Activated T-helper 1 cell treated with anti-CD3 and anti-CD28 coated beads, Interleukin-12 subunit alpha, Interleukin-12 subunit beta, Interleukin-2, Interleukin-4 antibody, amounts not matched to agents 30 ng/mL and 10 ng/mL and 1 ng/mL, durations not matched to agents 14 hours and 24 hours and 36 hours (primary cell): ENCODE results near the gene EI24. TPM values are rescaled to one million over a fixed set of nuclear protein-coding genes. Genes with fewer than 3 reads are reported as not detected.

Experiments used
- DNase-seq: peaks from one replicate; pipeline ENCODE4 v3.0.0; 2021; ENCODE audit warnings: low spot score
- H3K27ac Mint-ChIP-seq: one replicate; pipeline ENCODE4 v1.8.0; 2021; ENCODE audit warnings: mild to moderate bottlenecking, mixed read lengths
- H3K27me3 Mint-ChIP-seq: one replicate; pipeline ENCODE4 v1.8.0; 2022; ENCODE audit warnings: mild to moderate bottlenecking, moderate library complexity, mixed read lengths; ENCODE audit not compliant: insufficient read depth
- H3K36me3 Mint-ChIP-seq: one replicate; pipeline ENCODE4 v1.8.0; 2021; ENCODE audit warnings: low read depth, mixed read lengths
- H3K4me1 Mint-ChIP-seq: one replicate; pipeline ENCODE4 v1.8.0; 2021; ENCODE audit warnings: low read depth, mixed read lengths
- H3K4me3 Mint-ChIP-seq: one replicate; pipeline ENCODE4 v1.8.0; 2021; ENCODE audit warnings: mild to moderate bottlenecking, moderate library complexity, mixed read lengths
- H3K9me3 Mint-ChIP-seq: one replicate; pipeline ENCODE4 v1.8.0; 2021; ENCODE audit warnings: mixed read lengths
- intact Hi-C: fragments of 100-400 bp; cut with micrococcal nuclease; formaldehyde crosslinking; loops from one replicate; pipeline ENCODE4 v1.15.1; 2024
- total RNA-seq: library from RNA; stranded (reverse); gene quantifications from 2 replicates; pipeline ENCODE4 v1.2.3, GENCODE V29; 2022

EI24 gene
- total RNA-seq, 1 donor from 2014 or later = 62.4 TPM

DNA sequence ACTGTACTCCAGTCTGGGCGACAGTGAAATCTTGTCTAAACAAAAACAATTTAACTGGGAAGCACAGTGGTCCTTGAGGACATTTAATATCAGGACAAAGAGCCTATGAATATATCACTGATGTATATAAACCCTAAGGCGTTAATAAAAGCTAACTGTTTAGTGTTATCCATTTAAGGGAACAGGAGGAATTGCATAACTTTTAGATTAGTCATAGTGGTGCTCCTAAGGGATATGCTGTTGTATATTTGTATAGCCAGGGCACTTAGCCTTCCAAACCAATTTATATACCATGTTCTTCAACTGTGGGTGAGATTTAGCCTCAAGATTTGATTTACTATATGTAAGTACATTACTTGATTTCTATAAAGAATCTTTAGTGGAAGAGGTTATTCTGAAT, 52.7 kb downstream of the EI24 start:
- H3K27ac Mint-ChIP-seq = no peak overlapping the region
- intact Hi-C loops = no loop called here
- no peaks in the 10 kb centered on the region for H3K27me3 Mint-ChIP-seq

DNA sequence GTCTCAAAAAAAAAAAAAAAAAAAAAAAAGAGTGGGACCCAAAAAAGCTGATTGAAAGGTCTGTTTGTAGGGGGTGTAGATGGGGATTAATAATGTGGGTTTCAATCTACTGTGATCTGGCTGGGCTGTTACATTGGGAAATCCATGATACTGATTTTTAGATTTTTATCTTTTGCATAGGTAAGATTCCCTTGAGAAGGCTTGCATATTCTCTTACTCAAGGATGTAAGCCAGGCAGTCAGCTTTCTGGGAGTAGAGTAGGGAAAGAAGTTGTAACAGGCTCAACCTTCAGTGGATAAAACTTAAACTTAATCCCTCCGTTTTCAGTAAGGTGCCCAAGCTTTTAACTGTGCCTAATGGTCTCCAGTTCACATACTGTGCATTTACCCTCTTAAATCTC, 53.8 kb downstream of the EI24 start:
- intact Hi-C loops = no loop called here
- Mint-ChIP-seq H3K27me3 (no peaks in the 10 kb centered on the region), H3K27ac (peak overlapping the region; percentile 34), H3K4me1 (peaks cover 25% of the 10 kb centered on the region), H3K9me3 (no peaks in the 10 kb centered on the region), H3K36me3 (peaks cover 43% of the 10 kb centered on the region), H3K4me3 (no peak overlapping the region)
- DNase-seq = no peak

More for the DNA sequence above, 52.7 kb downstream of the EI24 start:
- no peak for DNase-seq
- Mint-ChIP-seq H3K9me3 (no peaks in the 10 kb centered on the region), H3K4me1 (peaks cover 14% of the 10 kb centered on the region), H3K36me3 (peaks cover 39% of the 10 kb centered on the region), H3K4me3 (no peak overlapping the region)

DNA sequence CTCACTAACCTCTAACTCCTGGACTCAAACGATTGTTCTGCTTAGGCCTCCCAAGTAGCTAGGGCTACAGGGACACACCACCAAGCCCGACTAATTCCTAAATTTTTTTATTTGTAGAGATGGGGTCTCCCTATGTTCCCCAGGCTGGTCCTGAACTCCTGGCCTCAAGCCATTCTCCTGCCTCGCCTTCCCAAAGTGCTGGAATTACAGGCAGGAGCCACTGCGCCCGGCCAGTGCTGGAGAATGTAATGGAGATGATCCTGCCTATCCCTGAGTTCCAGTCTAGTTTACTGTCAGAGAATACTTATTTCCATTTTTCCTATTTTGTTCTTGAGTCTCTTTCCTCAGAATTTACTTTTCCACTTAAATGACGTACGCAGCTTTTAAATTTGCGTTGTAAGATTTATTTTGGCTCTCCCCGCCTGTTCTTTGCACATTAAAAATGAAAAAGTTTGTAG, 55.5 kb downstream of the EI24 start, which contains the start of gene CHEK1:
Gene CHEK1, plus strand, starts transcription at position 408 of the 458 bp plus-strand sequence. CDS start 1,606 bp downstream, outside the sequence.
- DNase-seq = no peak
- Mint-ChIP-seq H3K4me3 (peak within 1 kb of the TSS; percentile 98), H3K27ac (peak within 1 kb of the TSS; percentile 99), H3K27me3 (no peaks in the 10 kb centered on the region), H3K36me3 (peaks cover 35% of the 10 kb centered on the region), H3K9me3 (no peaks in the 10 kb centered on the region), H3K4me1 (peaks cover 36% of the 10 kb centered on the region)
- intact Hi-C loops = loop anchor here (1.0 to 5.0 kb wide), 7 partner anchors 32 to 678 kb away; partner anchors contain the start of genes CDON, DCPS, EI24 and HYLS1

- Mint-ChIP-seq H3K9me3 (no peaks in the 10 kb centered on the region), H3K27ac (peak overlapping the region; percentile 99), H3K36me3 (peaks cover 32% of the 10 kb centered on the region), H3K27me3 (no peaks in the 10 kb centered on the region), H3K4me3 (peak overlapping the region; percentile 98), H3K4me1 (peaks cover 36% of the 10 kb centered on the region)
- intact Hi-C loops = loop anchor here (1.0 to 5.0 kb wide), 7 partner anchors 33 to 677 kb away; partner anchors contain the start of genes CDON, DCPS, EI24 and HYLS1
- no peak for DNase-seq
Observed at GRCh38 chr11:125625225-125625629, 56.0 kb downstream of the EI24 start.

GRCh38 chr11:125625630-125626287, 56.5 kb downstream of the EI24 start:
- DNase-seq = peak; percentile 82
- H3K9me3 Mint-ChIP-seq = no peaks in the 10 kb centered on the region
- H3K4me1 Mint-ChIP-seq = peaks cover 38% of the 10 kb centered on the region
- peak overlapping the region; percentile 98 for H3K4me3 Mint-ChIP-seq
- H3K27me3 Mint-ChIP-seq = no peaks in the 10 kb centered on the region
- peak overlapping the region; percentile 99 for H3K27ac Mint-ChIP-seq
- intact Hi-C loops = loop anchor here (1.0 to 5.0 kb wide), 10 partner anchors 17 to 677 kb away; partner anchors contain the start of genes CDON, DCPS, EI24 and FOXRED1
- H3K36me3 Mint-ChIP-seq = peaks cover 31% of the 10 kb centered on the region

DNA sequence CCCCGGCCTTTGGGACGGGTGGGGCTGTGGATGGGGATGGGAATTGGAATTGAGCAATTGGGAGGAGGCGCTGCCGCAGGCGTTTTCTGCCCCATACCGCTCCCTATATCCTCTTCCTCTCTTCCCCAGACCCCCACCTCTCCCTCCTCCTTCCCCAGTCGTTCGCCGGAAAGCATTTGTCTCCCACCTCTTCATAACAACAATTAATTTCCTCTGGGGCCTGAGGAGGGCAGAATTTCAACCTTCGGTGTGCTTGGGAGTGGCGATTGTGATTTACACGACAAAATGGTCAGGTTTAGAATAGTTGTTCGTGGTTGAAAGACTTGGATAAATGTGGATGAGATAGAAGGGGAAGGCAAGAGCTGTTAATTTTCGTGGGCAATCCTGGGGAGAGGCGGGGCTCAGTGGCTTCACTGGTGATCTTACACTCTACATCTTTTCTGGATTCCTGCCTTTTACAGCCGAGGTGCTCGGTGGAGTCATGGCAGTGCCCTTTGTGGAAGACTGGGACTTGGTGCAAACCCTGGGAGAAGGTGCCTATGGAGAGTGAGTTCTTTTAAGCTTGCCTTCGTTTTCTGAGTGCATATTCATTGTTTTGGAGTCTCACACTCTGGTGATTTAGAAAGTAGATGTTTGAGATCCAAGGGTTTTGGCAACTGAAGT, 57.1 kb downstream of the EI24 start:
- H3K27ac Mint-ChIP-seq = peak overlapping the region; percentile 84
- DNase-seq = peak; percentile 14
- H3K36me3 Mint-ChIP-seq = peaks cover 30% of the 10 kb centered on the region
- no peaks in the 10 kb centered on the region for H3K9me3 Mint-ChIP-seq
- H3K4me1 Mint-ChIP-seq = peaks cover 44% of the 10 kb centered on the region
- intact Hi-C loops = loop anchor here (1.0 to 5.0 kb wide), 5 partner anchors 16 to 676 kb away; partner anchors contain the start of genes DCPS, FOXRED1 and SRPRA
- H3K4me3 Mint-ChIP-seq = peak overlapping the region; percentile 98
- no peaks in the 10 kb centered on the region for H3K27me3 Mint-ChIP-seq

DNA sequence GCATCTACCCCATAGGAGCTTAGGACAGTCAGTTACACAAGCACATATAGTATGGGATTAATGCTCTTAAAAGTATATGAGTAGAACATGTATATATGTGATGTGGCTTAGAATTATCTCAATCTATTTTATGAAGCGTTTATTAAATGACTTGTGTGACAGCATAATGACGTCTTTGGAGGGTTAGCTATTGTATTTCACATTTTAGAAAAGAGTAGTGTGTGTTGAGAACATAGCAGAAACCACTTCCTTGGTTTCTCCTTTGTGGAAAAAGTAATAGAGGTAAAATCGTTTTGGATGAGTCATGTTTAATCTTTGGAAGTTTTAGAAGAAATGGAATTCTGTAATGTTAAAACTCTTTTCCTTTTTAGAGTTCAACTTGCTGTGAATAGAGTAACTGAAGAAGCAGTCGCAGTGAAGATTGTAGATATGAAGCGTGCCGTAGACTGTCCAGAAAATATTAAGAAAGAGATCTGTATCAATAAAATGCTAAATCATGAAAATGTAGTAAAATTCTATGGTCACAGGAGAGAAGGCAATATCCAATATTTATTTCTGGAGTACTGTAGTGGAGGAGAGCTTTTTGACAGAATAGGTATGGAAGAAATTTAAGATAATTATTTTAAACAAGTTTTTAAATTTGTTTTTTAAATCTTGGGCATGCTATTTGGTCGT, 58.1 kb downstream of the EI24 start:
- no peaks in the 10 kb centered on the region for H3K9me3 Mint-ChIP-seq
- H3K4me1 Mint-ChIP-seq = peaks cover 50% of the 10 kb centered on the region
- H3K4me3 Mint-ChIP-seq = peak overlapping the region; percentile 98
- DNase-seq = no peak
- peaks cover 28% of the 10 kb centered on the region for H3K36me3 Mint-ChIP-seq
- intact Hi-C loops = loop anchor here (2.0 to 5.0 kb wide), 4 partner anchors 15 to 675 kb away; partner anchors contain the start of genes DCPS, FOXRED1 and SRPRA
- H3K27ac Mint-ChIP-seq = no peak overlapping the region
- no peaks in the 10 kb centered on the region for H3K27me3 Mint-ChIP-seq

Other genes starting within 250 kb of the EI24 start
- gene FEZ1, start 73.2 kb upstream of the EI24 start, total RNA-seq = 8.3 and 8.4 TPM in 2 replicates
- gene STT3A, start 23.4 kb downstream of the EI24 start, total RNA-seq = 164 and 171 TPM in 2 replicates
- 109 and 123 TPM in 2 replicates for gene CHEK1, start 55.7 kb downstream of the EI24 start, total RNA-seq
- gene ACRV1, start 111.4 kb downstream of the EI24 start, total RNA-seq = not detected in 2 replicates
- not detected in 2 replicates for gene PATE1, start 176.8 kb downstream of the EI24 start, total RNA-seq
- 0.29 and 0.34 TPM in 2 replicates for gene PATE2, start 209.4 kb downstream of the EI24 start, total RNA-seq
- not detected in 2 replicates for gene PATE3, start 218.7 kb downstream of the EI24 start, total RNA-seq